SK-N-SH (cell line): ENCODE measurements around the gene EME2. TPM values are rescaled to one million over a fixed set of nuclear protein-coding genes. Genes with fewer than 3 reads are reported as not detected.

Source experiments
- CTCF ChIA-PET: fragments of 300-600, 350-600 bp; formaldehyde crosslinking; extraction: SDS; loops from one replicate; lab custom pipeline; 2021; lab: Yijun Ruan, JAX
- POLR2A ChIA-PET: fragments of 350-600 bp; sonication (Branson Sonifier 250); formaldehyde crosslinking; extraction: SDS; loops from one replicate; lab custom pipeline; 2020; ENCODE audit warnings: antibody characterized with exemption, inconsistent platforms; lab: Yijun Ruan, JAX
- DNase-seq: peaks from one replicate; pipeline ENCODE4 v3.0.0; 2012
- H2AFZ ChIP-seq: fragments of 200-600 bp; sonication (generic); 2 replicates; pipeline ENCODE4 v1.8.1; 2016; ENCODE audit warnings: antibody characterized with exemption, mild to moderate bottlenecking, low read depth
- H3F3A ChIP-seq: fragments of 200-600 bp; sonication (generic); replicated peaks from 2 replicates; pipeline ENCODE3; 2016; ENCODE audit warnings: antibody characterized with exemption, mild to moderate bottlenecking; ENCODE audit not compliant: insufficient read depth
- H3K27ac ChIP-seq, 2 experiments: fragments of 200-500 bp in 1 of 2; fragments of 200-600 bp in 1 of 2; sonication (Bioruptor generic) in 1 of 2; sonication (generic), shearing (Covaris generic) in 1 of 2; 2 replicates each; pipeline versions ENCODE4 v1.5.1 to v1.6.1; 2014 to 2016; ENCODE audit warnings: low read depth in 2 of 2, inconsistent platforms in 1 of 2, low read length in 1 of 2, mild to moderate bottlenecking in 1 of 2, mixed read lengths in 1 of 2
- H3K27me3 ChIP-seq: fragments of 200-600 bp; sonication (generic), shearing (Covaris generic); 2 replicates; pipeline ENCODE4 v1.6.1; 2016; ENCODE audit warnings: mixed run types; ENCODE audit not compliant: insufficient read depth
- H3K36me3 ChIP-seq, 2 experiments: fragments of 200-500 bp in 1 of 2; fragments of 200-600 bp in 1 of 2; sonication (Bioruptor generic) in 1 of 2; sonication (generic) in 1 of 2; replicated peaks in 1 of 2; 2 replicates each; pipeline versions ENCODE3 to v1.5.1; 2014 to 2016; ENCODE audit warnings: low read length in 1 of 2, mild to moderate bottlenecking in 1 of 2; ENCODE audit not compliant: insufficient read depth in 2 of 2, control insufficient read depth in 1 of 2
- H3K4me1 ChIP-seq, 2 experiments: fragments of 200-500 bp in 1 of 2; fragments of 200-600 bp in 1 of 2; sonication (Bioruptor generic) in 1 of 2; sonication (generic), shearing (Covaris generic) in 1 of 2; 2 replicates each; pipeline versions ENCODE4 v1.5.1 to v1.6.1; 2014 to 2016; ENCODE audit warnings: low read depth in 1 of 2, low read length in 1 of 2, mixed run types in 1 of 2; ENCODE audit not compliant: insufficient read depth in 2 of 2, control insufficient read depth in 1 of 2
- H3K4me2 ChIP-seq: fragments of 200-600 bp; sonication (generic), shearing (Covaris generic); 2 replicates; pipeline ENCODE4 v1.6.1; 2017; ENCODE audit warnings: mixed run types
- H3K4me3 ChIP-seq, 2 experiments: fragments of 200-500 bp in 1 of 2; fragments of 200-600 bp in 1 of 2; sonication (Bioruptor generic) in 1 of 2; sonication (generic), shearing (Covaris generic) in 1 of 2; 2 replicates each; pipeline versions ENCODE4 v1.5.1 to v1.8.1; 2014 to 2016; ENCODE audit warnings: low read depth in 2 of 2, inconsistent platforms in 1 of 2, low read length in 1 of 2, mild to moderate bottlenecking in 1 of 2, mixed read lengths in 1 of 2, moderate library complexity in 1 of 2
- H3K79me2 ChIP-seq: fragments of 200-600 bp; sonication (generic); 2 replicates; pipeline ENCODE4 v1.8.1; 2017; ENCODE audit warnings: mild to moderate bottlenecking; ENCODE audit not compliant: insufficient read depth
- H3K9ac ChIP-seq: fragments of 200-600 bp; sonication (generic); 2 replicates; pipeline ENCODE4 v1.6.1; 2017; ENCODE audit warnings: mixed run types
- H3K9me2 ChIP-seq: fragments of 200-600 bp; sonication (generic); 2 replicates; pipeline ENCODE4 v1.6.1; 2017; ENCODE audit warnings: mixed run types
- H3K9me3 ChIP-seq: fragments of 200-600 bp; sonication (generic); 2 replicates; pipeline ENCODE4 v1.6.1; 2017; ENCODE audit warnings: mixed run types, mild to moderate bottlenecking, moderate library complexity
- H4K20me1 ChIP-seq: fragments of 200-600 bp; sonication (generic); 2 replicates; pipeline ENCODE4 v1.6.1; 2017; ENCODE audit warnings: mild to moderate bottlenecking, mixed run types; ENCODE audit not compliant: insufficient read depth
- CHD2 ChIP-seq: fragments of 150-350 bp; IDR thresholded peaks from 2 replicates; pipeline ENCODE4 v1.6.1; 2018; ENCODE audit warnings: low read length; ENCODE audit not compliant: partially characterized antibody
- EP300 ChIP-seq, 2 experiments: IDR thresholded peaks; 2 replicates each; pipeline versions ENCODE4 v1.4.0 to v1.6.1; 2012; ENCODE audit warnings: borderline replicate concordance in 1 of 2, low read depth in 1 of 2, low read length in 1 of 2
- FOSL2 ChIP-seq: IDR thresholded peaks from 2 replicates; pipeline ENCODE4 v1.4.0; 2012; ENCODE audit warnings: low read depth, mild to moderate bottlenecking, moderate library complexity, borderline replicate concordance
- MEF2A ChIP-seq: IDR thresholded peaks from 2 replicates; pipeline ENCODE4 v1.4.0; 2012; ENCODE audit warnings: low read depth, borderline replicate concordance
- MXI1 ChIP-seq: IDR thresholded peaks from 2 replicates; pipeline ENCODE4 v1.6.1; 2012; ENCODE audit warnings: mild to moderate bottlenecking, low read depth, low read length, improper control_type of control experiment
- NFIC ChIP-seq: IDR thresholded peaks from 2 replicates; pipeline ENCODE4 v1.4.0; 2012; ENCODE audit warnings: borderline replicate concordance
- NRF1 ChIP-seq: IDR thresholded peaks from 2 replicates; pipeline ENCODE4 v1.6.1; 2012; ENCODE audit warnings: low read depth, mild to moderate bottlenecking, low read length
- RAD21 ChIP-seq: IDR thresholded peaks from 2 replicates; pipeline ENCODE4 v1.6.1; 2012; ENCODE audit warnings: mild to moderate bottlenecking, low read length
- RCOR1 ChIP-seq: fragments of 150-350 bp; IDR thresholded peaks from 2 replicates; pipeline ENCODE4 v1.6.1; 2017; ENCODE audit warnings: antibody characterized with exemption, low read length
- REST ChIP-seq: IDR thresholded peaks from 2 replicates; pipeline ENCODE4 v1.6.1; 2012; ENCODE audit warnings: mild to moderate bottlenecking, low read depth, low read length, moderate library complexity
- RFX5 ChIP-seq: IDR thresholded peaks from 2 replicates; pipeline ENCODE4 v1.6.1; 2012; ENCODE audit warnings: mild to moderate bottlenecking, improper control_type of control experiment, low read length
- TEAD4 ChIP-seq: IDR thresholded peaks from 2 replicates; pipeline ENCODE4 v1.4.0; 2012; ENCODE audit warnings: mild to moderate bottlenecking, borderline replicate concordance; ENCODE audit not compliant: insufficient read depth
- WGBS: methylation state at CpG from one replicate; pipeline ENCODE4 v1.1.6; 2017; ENCODE audit warnings: low lambda C conversion rate; 5-methylcytosine and 5-hydroxymethylcytosine counted together
- polyA plus RNA-seq, 3 experiments: library from polyadenylated mRNA; depleted of rRNA; stranded (reverse); fragments of >200 nt; gene quantifications; 2 replicates each; pipeline ENCODE4 v1.2.3, GENCODE V29; 2012
- TF ChIP-seq, protein P1 (sequence below): IDR thresholded peaks from 2 replicates; pipeline ENCODE4 v1.4.0; 2012; ENCODE audit warnings: low read depth, borderline replicate concordance

EME2 gene
- polyA plus RNA-seq, 1 of the 3 experiments (the other 2 are of a cell fraction): 10.1 TPM

DNA sequence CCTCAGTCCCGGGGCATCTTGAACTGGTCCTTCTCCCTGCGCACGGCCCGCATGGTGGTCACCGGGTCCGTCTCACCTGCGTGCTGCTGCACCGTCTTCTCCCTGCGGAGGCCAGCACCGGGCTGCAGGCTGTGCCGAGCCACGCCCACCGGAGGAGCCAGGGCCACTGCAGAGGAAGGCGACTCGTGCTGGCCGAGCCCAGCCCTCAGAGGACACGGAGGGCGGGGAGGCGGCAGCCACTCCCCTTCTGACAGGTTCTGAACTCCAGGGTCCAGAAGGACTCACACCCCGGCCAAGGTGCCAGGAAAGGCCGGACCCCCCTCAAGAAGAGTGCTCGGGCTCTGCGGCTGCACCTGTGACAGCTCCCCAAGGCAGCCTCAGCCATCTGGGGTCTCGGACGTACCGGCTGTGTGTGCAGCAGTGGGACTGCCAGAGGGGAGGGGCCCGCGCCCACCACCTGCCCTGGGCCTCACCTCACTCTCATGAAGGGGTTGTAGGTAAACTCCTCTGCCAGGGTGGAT lies 36.7 kb downstream of the EME2 start (continued):
- TF ChIP-seq FOSL2 (no peak), CHD2 (no peak), NRF1 (no peak), MEF2A (no peak)
- TF ChIP-seq, all 33 proteins: peak for 0

GRCh38 chr16:1810106-1810505 lies 37.5 kb downstream of the EME2 start:
- H3K4me3 ChIP-seq: no peak overlapping the region
- peaks cover 7% of the 10 kb centered on the region for H3F3A ChIP-seq
- no peak overlapping the region for H3K27ac ChIP-seq
- 92% methylated on average over 16 of the region's 16 CpGs for WGBS
- no peaks in the 10 kb centered on the region for H3K9me2 ChIP-seq
- no peaks in the 10 kb centered on the region for H3K9me3 ChIP-seq
- no peaks in the 10 kb centered on the region for H3K4me1 ChIP-seq
- TF ChIP-seq REST (no peak), RAD21 (no peak), MXI1 (no peak), EP300 (IDR thresholded peaks at IDR 0.05; ENCODE audit: borderline replicate concordance in 1 of 2, low read depth in 1 of 2, low read length in 1 of 2) (no peak), RFX5 (no peak), TEAD4 (no peak), RCOR1 (no peak), NFIC (no peak)
- TF ChIP-seq, protein P1, sequence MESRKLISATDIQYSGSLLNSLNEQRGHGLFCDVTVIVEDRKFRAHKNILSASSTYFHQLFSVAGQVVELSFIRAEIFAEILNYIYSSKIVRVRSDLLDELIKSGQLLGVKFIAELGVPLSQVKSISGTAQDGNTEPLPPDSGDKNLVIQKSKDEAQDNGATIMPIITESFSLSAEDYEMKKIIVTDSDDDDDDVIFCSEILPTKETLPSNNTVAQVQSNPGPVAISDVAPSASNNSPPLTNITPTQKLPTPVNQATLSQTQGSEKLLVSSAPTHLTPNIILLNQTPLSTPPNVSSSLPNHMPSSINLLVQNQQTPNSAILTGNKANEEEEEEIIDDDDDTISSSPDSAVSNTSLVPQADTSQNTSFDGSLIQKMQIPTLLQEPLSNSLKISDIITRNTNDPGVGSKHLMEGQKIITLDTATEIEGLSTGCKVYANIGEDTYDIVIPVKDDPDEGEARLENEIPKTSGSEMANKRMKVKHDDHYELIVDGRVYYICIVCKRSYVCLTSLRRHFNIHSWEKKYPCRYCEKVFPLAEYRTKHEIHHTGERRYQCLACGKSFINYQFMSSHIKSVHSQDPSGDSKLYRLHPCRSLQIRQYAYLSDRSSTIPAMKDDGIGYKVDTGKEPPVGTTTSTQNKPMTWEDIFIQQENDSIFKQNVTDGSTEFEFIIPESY: no peak
- no peaks in the 10 kb centered on the region for H4K20me1 ChIP-seq
- no peaks in the 10 kb centered on the region for H3K27me3 ChIP-seq
- peaks cover 7 to 11% of the 10 kb centered on the region in 2 experiments for H3K36me3 ChIP-seq
- H3K4me2 ChIP-seq: no peak overlapping the region
- no peak overlapping the region for H2AFZ ChIP-seq
- peaks cover 4% of the 10 kb centered on the region; the same call in 1 of the 2 replicates for H3K79me2 ChIP-seq
- H3K9ac ChIP-seq: no peak overlapping the region
- CTCF ChIA-PET: no interaction called here
- POLR2A ChIA-PET: no interaction called here
- DNase-seq: no peak
